ENCODE data around the gene CDYL. TPM values are rescaled to one million over a fixed set of nuclear protein-coding genes. Genes with fewer than 3 reads are reported as not detected.

Gene CDYL
- total RNA-seq, 1 donor from 2014 or later: 27.2 TPM

- ATAC-seq (ENCODE audit: poor library complexity) (no peak), DNase-seq (no peak)
Measured at GRCh38 chr6:4894049-4894448, 117.8 kb downstream of the CDYL start.

GRCh38 chr6:4895971-4896370, 119.8 kb downstream of the CDYL start:
- intact Hi-C loops (cut with DNase I): no loop called here
- ATAC-seq (ENCODE audit: poor library complexity): no peak
- DNase-seq: no peak

More at GRCh38 chr6:4894049-4894448, 117.8 kb downstream of the CDYL start:
- intact Hi-C loops (cut with DNase I): no loop called here

DNA sequence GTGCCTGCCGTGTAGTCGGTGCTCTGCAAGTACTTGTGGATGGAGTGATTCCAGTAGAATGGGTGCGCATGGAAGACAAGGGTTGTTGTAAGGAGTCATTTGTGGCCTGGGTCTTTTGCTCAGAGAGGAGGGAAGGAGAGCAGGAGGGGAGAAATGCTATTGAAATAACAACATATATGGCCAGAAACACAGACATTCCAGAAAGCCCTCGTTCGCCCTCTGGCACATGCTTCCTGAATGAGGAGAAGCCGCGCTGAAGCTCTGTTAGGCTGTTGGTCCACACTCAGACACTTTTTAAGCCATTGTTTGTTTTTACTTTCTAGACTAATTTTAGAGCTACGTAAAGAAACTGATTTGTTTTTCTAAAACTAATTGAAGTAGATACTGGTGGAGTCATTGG, 120.2 kb downstream of the CDYL start:
- intact Hi-C loops (cut with DNase I): no loop called here
- no peak for ATAC-seq (ENCODE audit: poor library complexity)

DNA sequence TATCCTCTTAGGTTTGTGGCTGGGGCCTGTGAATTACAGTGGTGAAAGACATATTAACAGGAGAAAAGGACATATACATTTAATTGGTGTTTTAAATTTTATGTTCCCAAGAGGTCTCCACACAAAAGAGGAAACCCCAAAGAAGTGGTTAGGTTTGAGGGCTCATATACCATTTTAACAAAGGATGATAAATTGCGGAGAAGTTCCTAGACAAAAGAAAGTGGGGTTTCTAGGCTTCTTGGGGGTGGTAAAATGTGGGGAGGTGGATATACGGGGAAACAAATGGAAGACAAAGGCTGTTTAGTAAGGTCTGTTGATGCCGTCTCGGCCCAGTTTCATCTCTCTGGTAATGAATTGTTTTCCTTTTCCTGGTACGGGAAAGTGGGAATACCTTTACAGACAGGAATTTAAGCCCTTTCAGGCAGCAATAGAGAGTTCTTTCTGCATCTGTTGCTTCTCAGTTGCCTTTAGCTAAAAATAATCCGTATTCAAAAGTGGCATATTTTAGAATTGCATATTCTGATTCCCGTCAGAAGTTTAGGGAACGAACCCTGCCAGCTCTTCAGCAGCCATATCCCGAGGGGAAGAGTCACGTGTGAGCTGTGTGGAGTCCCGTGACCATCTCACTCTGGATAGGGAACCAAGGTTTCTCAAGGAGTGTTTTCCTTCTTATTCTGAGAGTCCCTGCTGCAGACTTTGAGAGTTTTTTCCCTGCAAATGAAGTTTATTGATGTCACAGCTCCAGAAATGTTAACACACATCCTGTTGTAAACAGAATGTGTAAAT, 123.2 kb downstream of the CDYL start:
- ATAC-seq (ENCODE audit: poor library complexity) (no peak), DNase-seq (no peak)
- intact Hi-C loops (cut with DNase I): no loop called here

More for the DNA sequence above, 120.2 kb downstream of the CDYL start:
- no peak for DNase-seq

- ATAC-seq (ENCODE audit: poor library complexity): no peak
- no peak for DNase-seq
- intact Hi-C loops (cut with DNase I): no loop called here
Measured at GRCh38 chr6:4901386-4902061, 125.3 kb downstream of the CDYL start.

GRCh38 chr6:4902363-4902762, 126.2 kb downstream of the CDYL start:
- DNase-seq (no peak), ATAC-seq (ENCODE audit: poor library complexity) (no peak)
- intact Hi-C loops (cut with DNase I): no loop called here

DNA sequence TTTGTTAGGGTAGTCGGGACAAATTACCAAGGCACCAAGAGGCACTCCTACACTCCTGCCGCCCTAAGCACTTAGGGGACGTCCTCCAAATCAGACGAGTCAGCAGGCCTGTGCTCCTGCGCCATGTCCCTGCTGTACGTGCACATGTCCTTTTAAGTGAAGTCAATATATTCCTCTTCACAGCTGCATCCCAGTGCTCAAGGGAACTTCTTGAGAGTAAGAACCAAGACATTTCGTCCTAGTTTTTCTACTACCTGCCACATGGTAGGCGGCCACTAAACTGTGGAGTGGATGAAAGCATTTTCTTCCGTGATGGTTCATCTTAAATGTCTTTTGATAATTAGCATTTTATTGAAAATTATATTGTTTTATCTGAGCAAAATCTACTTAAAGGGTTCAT, 126.9 kb downstream of the CDYL start:
- no peak for ATAC-seq (ENCODE audit: poor library complexity)
- intact Hi-C loops (cut with DNase I): no loop called here

DNA sequence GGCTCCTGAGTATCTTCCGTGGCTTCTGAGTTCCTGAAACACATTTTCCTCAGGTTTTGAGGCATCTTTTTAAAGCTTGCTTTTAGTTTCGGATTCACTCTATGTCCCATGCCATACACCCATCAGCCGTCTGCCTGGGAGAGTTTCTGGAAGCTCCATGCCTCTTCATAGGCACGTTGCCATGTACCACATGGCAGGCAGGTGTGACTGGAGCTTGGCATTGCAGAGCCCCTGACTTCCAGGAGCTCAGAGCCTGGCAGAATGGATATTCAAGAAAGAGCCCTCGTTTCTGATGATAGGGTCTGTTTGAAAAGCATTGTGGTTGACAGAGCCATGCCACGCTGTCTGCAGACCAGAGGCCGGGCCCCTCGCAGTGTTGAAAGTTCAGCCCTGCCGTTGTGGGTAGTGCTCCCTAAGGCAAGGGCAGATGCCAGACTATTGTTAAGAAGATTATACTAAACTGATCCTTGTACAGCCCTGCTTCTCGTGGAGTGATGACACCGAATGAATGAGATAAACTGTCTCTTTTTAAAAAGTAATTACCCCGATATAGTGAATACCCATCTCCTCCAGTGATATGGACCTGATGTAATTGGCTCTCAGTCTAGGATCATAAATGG, 127.7 kb downstream of the CDYL start:
- intact Hi-C loops (cut with DNase I): no loop called here
- ATAC-seq (ENCODE audit: poor library complexity) (no peak), DNase-seq (no peak)

More for the DNA sequence above, 126.9 kb downstream of the CDYL start:
- no peak for DNase-seq

DNA sequence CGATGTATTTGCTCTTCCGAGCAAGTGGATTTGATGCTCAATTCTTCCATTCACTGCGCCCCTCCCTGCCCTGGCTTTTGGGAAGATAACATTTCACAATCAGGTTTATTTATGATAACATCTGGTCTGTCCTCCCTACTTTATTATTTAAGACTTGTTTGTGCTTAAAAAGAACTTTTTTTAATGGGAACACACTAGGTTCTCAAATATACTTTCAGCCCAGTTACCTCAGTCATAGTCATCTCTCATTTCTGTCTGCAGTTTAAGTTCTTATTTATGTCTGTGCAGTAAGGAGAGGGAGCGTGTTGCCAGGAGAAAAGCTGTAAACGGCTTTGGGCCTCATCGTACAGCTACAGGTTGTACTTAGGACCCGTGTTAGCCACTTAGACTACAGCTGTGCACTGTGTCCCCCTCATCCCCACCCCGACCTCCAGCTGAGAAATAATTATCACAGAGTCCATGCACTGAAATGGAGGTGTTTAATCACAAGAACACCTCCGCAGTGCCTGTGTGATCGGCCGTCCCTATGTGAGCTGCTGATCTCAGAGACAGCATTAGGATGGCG, 128.3 kb downstream of the CDYL start:
- ATAC-seq (ENCODE audit: poor library complexity) (no peak), DNase-seq (no peak)
- intact Hi-C loops (cut with DNase I): no loop called here

GRCh38 chr6:4905826-4906225, 129.6 kb downstream of the CDYL start:
- intact Hi-C loops (cut with DNase I): no loop called here
- ATAC-seq (ENCODE audit: poor library complexity) (no peak), DNase-seq (no peak)

GRCh38 chr6:4906293-4907276, 130.4 kb downstream of the CDYL start:
- ATAC-seq (ENCODE audit: poor library complexity): peak; percentile 62
- DNase-seq: no peak
- intact Hi-C loops (cut with DNase I): no loop called here

- ATAC-seq (ENCODE audit: poor library complexity): no peak
- DNase-seq: no peak
- intact Hi-C loops (cut with DNase I): no loop called here
Measured at GRCh38 chr6:4907602-4908001, 131.4 kb downstream of the CDYL start.

- DNase-seq (no peak), ATAC-seq (ENCODE audit: poor library complexity) (no peak)
- intact Hi-C loops (cut with DNase I): no loop called here
Measured at GRCh38 chr6:4908062-4908461, 131.9 kb downstream of the CDYL start.

GRCh38 chr6:4909063-4909706, 133.0 kb downstream of the CDYL start:
- intact Hi-C loops (cut with DNase I): no loop called here
- ATAC-seq (ENCODE audit: poor library complexity) (no peak), DNase-seq (no peak)

DNA sequence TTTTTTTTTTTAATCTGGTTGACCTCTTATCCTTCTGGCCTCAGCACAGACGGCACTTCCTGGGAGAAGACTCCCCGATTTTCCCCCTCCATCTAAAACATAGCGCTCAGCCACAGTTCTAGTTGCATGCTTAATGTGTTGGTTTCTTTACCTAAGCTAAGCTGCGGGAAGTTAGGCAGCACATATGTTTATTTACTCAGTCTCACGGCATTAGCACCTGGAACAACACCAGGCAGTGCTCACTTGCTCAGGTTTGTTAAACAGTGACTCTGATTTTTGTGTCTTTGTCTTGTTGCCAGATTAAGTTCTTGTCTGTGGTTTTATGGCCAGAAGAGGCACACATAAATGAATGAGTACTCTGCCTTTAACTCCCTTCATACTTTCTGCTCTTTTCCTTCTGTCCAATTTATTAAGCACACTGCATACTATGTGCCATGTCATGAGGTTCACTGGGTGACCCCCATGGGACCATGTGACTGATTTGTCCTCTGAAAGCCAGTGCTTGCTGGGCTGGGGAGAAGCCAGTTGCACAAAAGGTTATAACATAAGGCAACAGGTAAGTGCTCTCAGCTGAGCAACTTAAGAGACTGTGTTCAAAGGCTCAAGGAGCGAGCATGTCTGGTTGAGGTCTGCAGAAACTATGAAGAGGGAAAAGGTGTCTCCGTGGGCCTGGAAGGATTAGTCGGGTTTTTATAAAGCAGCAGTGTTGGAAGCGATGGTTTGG, 134.0 kb downstream of the CDYL start:
- DNase-seq (no peak), ATAC-seq (ENCODE audit: poor library complexity) (no peak)
- intact Hi-C loops (cut with DNase I): no loop called here

- no peak for DNase-seq
- ATAC-seq (ENCODE audit: poor library complexity): no peak
- intact Hi-C loops (cut with DNase I): no loop called here
Measured at GRCh38 chr6:4912559-4912958, 136.4 kb downstream of the CDYL start.

- intact Hi-C loops (cut with DNase I): no loop called here
- no peak for DNase-seq
- ATAC-seq (ENCODE audit: poor library complexity): no peak
Measured at GRCh38 chr6:4913705-4914419, 137.7 kb downstream of the CDYL start.

All from Right ventricle myocardium superior (tissue), 1 donor.